Stimulated activated CD4-positive, alpha-beta T cell treated with anti-CD3 and anti-CD28 coated beads, Interleukin-1b, Interleukin-23, amount 100 ng/mL, for 4 hours (primary cell): ENCODE results near the gene ATP11A.
"Not testable (repeated sequence)": the region's sequence is repeated elsewhere in the genome, so short reads cannot be mapped to it uniquely, and the experiment has no call there.

Source experiments
- DNase-seq, 2 donors: peaks; one replicate each; pipeline ENCODE4 v3.0.0-alpha.2; 2020; ENCODE audit warnings: low read depth in 2 of 2

The ATP11A gene

GRCh38 chr13:112859128-112859816 is 169.4 kb downstream of the ATP11A start:
- DNase-seq = no peak

GRCh38 chr13:112859817-112860190 is 170.0 kb downstream of the ATP11A start:
- DNase-seq = no peak

- no peak for DNase-seq
Measured at GRCh38 chr13:112861876-112862615, 172.2 kb downstream of the ATP11A start.

- not testable (repeated sequence) for DNase-seq
Measured at GRCh38 chr13:112863356-112863755, 173.5 kb downstream of the ATP11A start.

- not testable (repeated sequence) for DNase-seq
Measured at GRCh38 chr13:112865478-112865877, 175.6 kb downstream of the ATP11A start.

GRCh38 chr13:112867301-112867711 is 177.5 kb downstream of the ATP11A start:
- no peak for DNase-seq

- no peak for DNase-seq
Measured at GRCh38 chr13:112868308-112868707, 178.5 kb downstream of the ATP11A start.

GRCh38 chr13:112869202-112870050 is 179.6 kb downstream of the ATP11A start:
- no peak for DNase-seq

GRCh38 chr13:112870051-112870331 is 180.2 kb downstream of the ATP11A start:
- DNase-seq = no peak

GRCh38 chr13:112870737-112871287 is 181.0 kb downstream of the ATP11A start:
- DNase-seq = no peak

- DNase-seq = no peak
Measured at GRCh38 chr13:112871742-112872141, 181.9 kb downstream of the ATP11A start.

- DNase-seq = peak in 1 of 2 donors; percentile 5
Measured at GRCh38 chr13:112872657-112873631, 183.1 kb downstream of the ATP11A start.

- peak; percentile 48 to 76 for DNase-seq
Measured at GRCh38 chr13:112873851-112874750, 184.3 kb downstream of the ATP11A start.

- no peak for DNase-seq
Measured at GRCh38 chr13:112874751-112875300, 185.0 kb downstream of the ATP11A start.

- DNase-seq = no peak
Measured at GRCh38 chr13:112875627-112876026, 185.8 kb downstream of the ATP11A start.

GRCh38 chr13:112876305-112877000 is 186.6 kb downstream of the ATP11A start:
- no peak for DNase-seq

GRCh38 chr13:112877066-112877465 is 187.2 kb downstream of the ATP11A start:
- DNase-seq = no peak

- DNase-seq = no peak
Measured at GRCh38 chr13:112877539-112877938, 187.7 kb downstream of the ATP11A start.
